GM06990 (cell line): ENCODE measurements around the gene CNR2.
A peak's percentile ranks its signal among the peaks of the same experiment; 100 is the strongest.
"Not testable (repeated sequence)": the region's sequence is repeated elsewhere in the genome, so short reads cannot be mapped to it uniquely, and the experiment has no call there.

Source experiments
- DNase-seq: peaks from one replicate; pipeline ENCODE4 v3.0.0-alpha.2; 2011; ENCODE audit not compliant: insufficient read length; ENCODE audit errors: extremely low read depth
- H3K27me3 ChIP-seq: replicated peaks from 2 replicates; pipeline ENCODE4 v1.6.0; 2011; ENCODE audit warnings: low read length; ENCODE audit not compliant: control insufficient read depth, insufficient read depth
- H3K36me3 ChIP-seq: 2 replicates; pipeline ENCODE4 v1.5.1; 2011; ENCODE audit warnings: low read length; ENCODE audit not compliant: control insufficient read depth, insufficient read depth
- H3K4me3 ChIP-seq: replicated peaks from 2 replicates; pipeline ENCODE4 v1.5.1; 2011; ENCODE audit warnings: low read depth, mild to moderate bottlenecking, control low read depth, low read length
- CTCF ChIP-seq: IDR thresholded peaks from 2 replicates; pipeline ENCODE4 v1.5.1; 2011; ENCODE audit warnings: low read length, control low read depth, mild to moderate bottlenecking, inconsistent platforms; ENCODE audit not compliant: insufficient read depth, poor library complexity, severe bottlenecking

Gene CNR2

DNA sequence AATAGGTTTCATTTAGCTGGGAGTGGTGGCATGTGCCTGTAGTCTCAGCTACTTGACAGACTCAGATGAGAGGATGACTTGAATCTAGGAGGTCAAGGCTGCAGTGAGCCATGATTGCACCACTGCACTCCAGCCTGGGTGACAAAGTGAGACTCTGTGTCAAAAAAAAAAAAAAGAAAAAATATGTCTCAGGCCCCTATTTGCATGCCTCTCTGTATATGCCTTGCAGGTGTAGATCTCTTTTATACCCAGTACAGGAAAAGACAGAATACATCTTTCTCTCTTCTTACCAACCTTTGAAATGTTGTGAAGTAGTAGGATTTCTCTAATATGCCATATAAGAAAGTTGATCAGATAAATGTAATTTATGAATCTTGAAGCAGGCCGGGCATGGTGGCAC lies 6.4 kb downstream of the CNR2 start:
- H3K27me3 ChIP-seq = no peaks in the 10 kb centered on the region
- no peak for DNase-seq
- peaks cover 4% of the 10 kb centered on the region for H3K36me3 ChIP-seq
- H3K4me3 ChIP-seq = no peak overlapping the region
- TF ChIP-seq CTCF = no peak

GRCh38 chr1:23905461-23906025 lies 7.6 kb downstream of the CNR2 start:
- no peak for DNase-seq
- peaks cover 9% of the 10 kb centered on the region for H3K36me3 ChIP-seq
- no peaks in the 10 kb centered on the region for H3K27me3 ChIP-seq
- TF ChIP-seq CTCF = no peak
- H3K4me3 ChIP-seq = no peak overlapping the region

GRCh38 chr1:23904748-23905357 lies 8.3 kb downstream of the CNR2 start:
- TF ChIP-seq CTCF = no peak
- no peaks in the 10 kb centered on the region for H3K27me3 ChIP-seq
- DNase-seq = peak; percentile 61
- no peak overlapping the region for H3K4me3 ChIP-seq
- peaks cover 9% of the 10 kb centered on the region for H3K36me3 ChIP-seq

- DNase-seq = no peak
- no peak for TF ChIP-seq CTCF
- no peaks in the 10 kb centered on the region for H3K27me3 ChIP-seq
- no peak overlapping the region for H3K4me3 ChIP-seq
- peaks cover 9% of the 10 kb centered on the region for H3K36me3 ChIP-seq
These were observed 9.4 kb downstream of the CNR2 start for GRCh38 chr1:23903754-23904153.

DNA sequence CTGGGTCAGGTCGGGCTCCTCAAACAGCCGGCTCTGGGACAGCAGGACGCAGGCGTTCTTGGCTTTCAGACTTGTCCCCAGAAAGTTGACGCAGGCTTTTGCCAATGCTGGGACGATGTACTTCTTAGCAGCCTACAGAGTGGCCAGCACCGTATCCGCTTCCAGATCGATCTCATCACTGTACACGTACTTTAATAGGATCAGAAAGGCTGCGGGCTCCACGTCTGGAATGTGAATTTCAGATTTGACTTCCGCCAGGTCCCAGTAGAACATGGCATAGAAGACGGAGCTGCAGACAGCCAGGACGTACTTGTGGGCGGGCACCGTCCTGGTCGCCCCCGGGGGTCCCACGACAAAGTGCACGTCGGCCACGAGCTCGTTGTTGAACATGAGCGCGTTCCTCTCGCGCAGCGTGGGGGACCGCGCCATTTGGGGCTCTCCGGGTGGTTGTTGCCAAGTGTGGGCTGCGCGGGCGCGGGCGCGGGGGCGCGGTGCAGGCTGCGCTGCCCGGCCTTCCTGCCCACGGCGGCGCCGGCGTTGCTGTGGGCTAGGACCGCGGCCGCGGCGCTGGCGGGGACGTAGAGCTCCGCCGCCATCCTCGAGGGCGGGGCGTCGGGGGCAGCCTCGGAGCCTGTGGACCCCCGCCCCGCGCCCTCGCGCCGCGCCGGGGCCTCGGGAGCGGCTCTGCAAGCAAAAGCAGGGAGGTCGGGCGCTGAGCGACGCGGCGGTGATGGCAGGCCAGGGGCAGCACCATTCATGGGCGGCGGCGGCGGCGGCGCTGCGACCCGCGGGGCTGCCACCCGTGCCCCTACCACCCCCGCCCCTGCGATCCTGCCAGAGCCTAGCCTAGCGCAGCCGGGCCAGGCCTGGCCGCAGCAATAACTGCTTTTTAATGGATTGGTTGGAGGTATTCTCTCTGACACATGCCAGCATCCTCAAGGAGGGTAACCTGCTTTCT lies 10.6 kb downstream of the CNR2 start:
- TF ChIP-seq CTCF = no peak
- Histone ChIP-seq H3K27me3 (no peaks in the 10 kb centered on the region), H3K36me3 (peaks cover 9% of the 10 kb centered on the region), H3K4me3 (no peak overlapping the region)
- no peak for DNase-seq

DNA sequence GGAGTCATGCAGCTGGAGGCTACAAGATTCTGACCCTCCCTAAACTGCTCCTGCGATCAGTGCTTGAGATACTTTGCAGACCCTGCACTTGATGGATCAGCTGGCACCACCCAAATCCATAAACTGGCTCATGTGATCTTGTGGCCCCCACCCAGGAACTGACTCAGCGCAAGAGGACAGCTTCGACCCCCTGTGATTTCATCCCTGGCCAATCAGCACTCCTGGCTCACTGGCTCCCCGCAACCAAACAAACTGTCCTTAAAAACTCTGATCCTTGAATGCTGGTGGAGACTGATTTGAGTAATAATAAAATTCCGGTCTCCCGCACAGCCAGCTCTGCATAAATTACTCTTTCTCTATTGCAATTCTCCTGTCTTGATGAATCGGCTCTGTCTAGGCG lies 13.1 kb downstream of the CNR2 start:
- not testable (repeated sequence) for H3K4me3 ChIP-seq, H3K36me3 ChIP-seq, H3K27me3 ChIP-seq, DNase-seq
